ENCODE data around the gene C11orf16. TPM values are rescaled to one million over a fixed set of nuclear protein-coding genes. Genes with fewer than 3 reads are reported as not detected.
"Not testable (repeated sequence)": the region's sequence is repeated elsewhere in the genome, so short reads cannot be mapped to it uniquely, and the experiment has no call there.

Gene C11orf16
- total RNA-seq, 2 experiments from 2014 or later = not detected

DNA sequence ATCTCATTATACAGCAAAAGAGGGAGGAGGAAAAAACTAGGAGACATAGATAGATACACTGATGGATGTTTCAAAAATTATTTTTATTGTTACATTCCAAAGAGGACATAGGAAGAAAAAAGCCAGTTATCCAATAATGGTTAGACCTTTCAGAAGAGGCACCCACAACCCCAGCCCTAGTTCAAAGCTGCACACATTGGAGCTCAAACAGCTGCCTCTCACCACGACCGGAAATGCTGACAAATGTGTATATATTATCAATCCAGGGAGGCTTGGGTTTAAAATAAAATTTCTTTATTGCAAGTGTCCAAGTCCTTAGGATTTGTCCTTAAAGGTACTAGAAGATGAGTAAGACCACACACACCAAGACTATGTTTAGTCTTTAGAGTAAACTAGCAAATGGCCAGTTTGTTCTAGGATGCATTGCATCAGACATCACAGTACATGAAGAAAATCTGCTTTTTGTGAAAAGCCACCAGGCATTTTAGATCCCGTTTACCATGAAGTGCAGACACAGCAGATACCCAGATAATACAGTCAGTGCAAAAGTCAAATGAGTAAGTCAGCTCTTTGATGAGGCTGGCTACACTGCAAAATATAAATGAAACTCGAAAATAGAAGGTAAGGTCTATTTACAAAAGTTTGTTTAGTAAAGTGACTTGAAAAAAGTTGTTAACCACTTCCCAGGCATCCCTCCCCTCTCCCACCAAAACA lies 14.6 kb upstream of the C11orf16 start:
- Mint-ChIP-seq H3K36me3 (peaks cover 13% of the 10 kb centered on the region), H3K9me3 (no peaks in the 10 kb centered on the region), H3K27me3 (no peaks in the 10 kb centered on the region), H3K4me3 (no peak overlapping the region), H3K27ac (no peak overlapping the region), H3K4me1 (peaks cover 2% of the 10 kb centered on the region)
- DNase-seq = no peak

DNA sequence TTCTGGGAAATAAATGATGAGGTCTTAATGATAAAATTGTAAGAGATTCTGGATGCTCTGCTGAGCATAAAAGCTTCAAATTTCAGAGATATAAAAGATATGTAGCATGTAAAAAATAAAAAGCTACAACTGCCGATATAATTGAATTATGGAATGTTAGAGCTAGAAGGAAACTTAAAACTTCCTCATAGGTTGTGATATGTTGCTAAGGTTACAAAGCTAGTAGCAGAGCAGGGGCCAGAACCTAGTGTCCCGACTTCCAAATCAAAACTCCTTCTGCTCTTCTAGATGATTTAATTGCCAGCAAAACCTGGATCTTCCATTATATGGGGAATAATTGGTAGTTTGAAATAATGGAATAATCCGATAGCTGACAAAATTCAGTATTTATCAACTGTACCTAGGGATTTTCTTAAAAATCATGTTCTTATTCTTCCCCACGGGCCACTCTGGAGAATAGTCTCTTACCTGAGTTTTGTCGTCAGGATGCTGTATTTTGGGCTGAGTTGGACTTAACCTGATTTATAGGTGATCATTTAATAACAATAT lies 9.8 kb upstream of the C11orf16 start, which contains the start of gene ASCL3:
Gene ASCL3 (minus strand): TSS at position 499 of the 549 bp plus-strand sequence. CDS start 4,855 bp downstream, outside the sequence.
- Mint-ChIP-seq H3K4me3 (no peak within 1 kb of the TSS), H3K36me3 (peaks cover 7% of the 10 kb centered on the region)

DNA sequence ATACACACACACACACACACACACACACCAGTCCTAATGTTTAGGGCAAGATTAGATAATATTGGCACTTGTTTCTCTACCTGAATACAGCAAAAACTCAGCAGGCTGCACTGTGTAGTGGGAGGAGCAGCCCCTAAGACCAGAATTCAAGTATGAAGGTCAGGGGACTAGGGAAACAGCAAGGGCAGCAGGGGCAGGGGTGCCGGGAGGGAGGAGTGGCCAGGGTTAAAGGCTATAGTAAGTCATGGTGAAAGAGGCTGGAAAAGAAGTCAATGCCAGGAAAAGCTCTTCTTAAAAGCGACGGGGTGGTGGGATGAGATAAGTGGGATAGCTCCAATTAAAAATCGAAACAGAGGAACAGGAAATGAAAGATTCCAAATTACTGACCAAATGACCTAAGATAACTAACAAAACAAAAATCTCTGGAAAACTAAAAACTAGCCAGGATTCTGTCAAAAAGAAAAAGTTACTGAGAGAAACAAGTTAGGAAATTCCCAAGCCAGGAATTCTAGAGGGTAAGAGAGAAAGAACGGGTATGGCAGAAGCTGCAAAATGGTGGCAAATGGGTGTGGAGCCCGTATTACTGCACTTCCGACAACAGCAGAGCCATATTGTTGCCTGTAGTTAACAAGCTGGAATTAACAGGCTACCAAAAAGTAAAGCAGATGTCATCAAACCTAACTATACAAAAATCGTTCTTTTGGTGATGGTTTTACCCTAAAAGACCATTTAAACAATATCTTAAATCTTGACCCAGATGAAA lies 8.8 kb upstream of the C11orf16 start:
- Mint-ChIP-seq H3K4me3 (no peak overlapping the region), H3K27ac (no peak overlapping the region), H3K4me1 (peaks cover 3% of the 10 kb centered on the region), H3K9me3 (no peaks in the 10 kb centered on the region), H3K36me3 (no peaks in the 10 kb centered on the region), H3K27me3 (peaks cover 13% of the 10 kb centered on the region)
- DNase-seq = no peak

More for the DNA sequence above, 9.8 kb upstream of the C11orf16 start, which contains the start of gene ASCL3:
- Mint-ChIP-seq H3K27me3 (peaks cover 13% of the 10 kb centered on the region), H3K9me3 (no peaks in the 10 kb centered on the region), H3K27ac (no peak within 1 kb of the TSS), H3K4me1 (no peaks in the 10 kb centered on the region)
- no peak for DNase-seq

DNA sequence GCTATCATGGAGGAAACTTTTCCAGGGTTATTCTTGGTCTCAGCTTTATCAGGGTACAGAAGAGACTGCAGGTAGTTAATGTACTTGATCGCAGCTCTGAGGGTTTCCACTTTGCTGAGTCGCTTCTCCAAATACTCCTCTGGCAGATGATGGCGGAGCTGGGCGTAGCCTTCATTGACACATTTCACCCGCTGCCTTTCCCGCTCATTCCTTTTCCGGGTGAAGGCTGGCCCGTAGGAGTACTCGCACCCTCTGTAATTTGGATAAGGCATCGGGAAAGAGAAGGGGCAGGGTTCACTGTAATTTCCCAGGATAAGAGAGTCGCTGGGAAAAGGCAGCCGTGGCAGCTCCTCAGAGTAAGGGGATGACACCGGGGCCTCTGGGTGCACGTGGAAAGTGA lies 4.9 kb upstream of the C11orf16 start:
- no peak overlapping the region for H3K27ac Mint-ChIP-seq
- H3K36me3 Mint-ChIP-seq = no peaks in the 10 kb centered on the region
- peaks cover 13% of the 10 kb centered on the region for H3K27me3 Mint-ChIP-seq
- no peaks in the 10 kb centered on the region for H3K9me3 Mint-ChIP-seq
- peaks cover 3% of the 10 kb centered on the region for H3K4me1 Mint-ChIP-seq
- no peak for DNase-seq
- H3K4me3 Mint-ChIP-seq = no peak overlapping the region

GRCh38 chr11:8937159-8937558 lies 4.4 kb upstream of the C11orf16 start:
- peaks cover 13% of the 10 kb centered on the region for H3K27me3 Mint-ChIP-seq
- no peak overlapping the region for H3K4me3 Mint-ChIP-seq
- DNase-seq = no peak

DNA sequence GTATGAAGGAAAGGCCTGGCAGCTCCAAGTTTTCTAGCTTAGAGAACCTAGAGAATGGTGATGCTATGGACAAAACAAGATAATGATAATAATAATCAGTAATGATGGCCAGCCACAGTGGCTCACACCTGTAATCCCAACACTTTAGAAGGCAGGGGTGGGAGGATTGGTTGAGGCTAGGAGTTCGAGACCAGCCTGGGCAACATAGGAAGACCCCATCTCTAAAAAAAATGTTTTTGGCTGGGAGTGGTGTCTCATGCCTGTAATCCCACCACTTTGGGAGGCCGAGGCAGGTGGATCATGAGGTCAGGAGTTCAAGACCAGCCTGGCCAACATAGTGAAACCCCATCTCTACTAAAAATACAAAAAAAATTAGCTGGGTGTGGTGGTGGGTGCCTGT lies 3.0 kb upstream of the C11orf16 start:
- H3K27ac Mint-ChIP-seq, H3K9me3 Mint-ChIP-seq, H3K4me1 Mint-ChIP-seq, H3K27me3 Mint-ChIP-seq, H3K36me3 Mint-ChIP-seq, H3K4me3 Mint-ChIP-seq, DNase-seq: not testable (repeated sequence)

More at GRCh38 chr11:8937159-8937558, 4.4 kb upstream of the C11orf16 start:
- no peaks in the 10 kb centered on the region for H3K9me3 Mint-ChIP-seq
- no peak overlapping the region for H3K27ac Mint-ChIP-seq
- no peaks in the 10 kb centered on the region for H3K36me3 Mint-ChIP-seq
- peaks cover 3% of the 10 kb centered on the region for H3K4me1 Mint-ChIP-seq

DNA sequence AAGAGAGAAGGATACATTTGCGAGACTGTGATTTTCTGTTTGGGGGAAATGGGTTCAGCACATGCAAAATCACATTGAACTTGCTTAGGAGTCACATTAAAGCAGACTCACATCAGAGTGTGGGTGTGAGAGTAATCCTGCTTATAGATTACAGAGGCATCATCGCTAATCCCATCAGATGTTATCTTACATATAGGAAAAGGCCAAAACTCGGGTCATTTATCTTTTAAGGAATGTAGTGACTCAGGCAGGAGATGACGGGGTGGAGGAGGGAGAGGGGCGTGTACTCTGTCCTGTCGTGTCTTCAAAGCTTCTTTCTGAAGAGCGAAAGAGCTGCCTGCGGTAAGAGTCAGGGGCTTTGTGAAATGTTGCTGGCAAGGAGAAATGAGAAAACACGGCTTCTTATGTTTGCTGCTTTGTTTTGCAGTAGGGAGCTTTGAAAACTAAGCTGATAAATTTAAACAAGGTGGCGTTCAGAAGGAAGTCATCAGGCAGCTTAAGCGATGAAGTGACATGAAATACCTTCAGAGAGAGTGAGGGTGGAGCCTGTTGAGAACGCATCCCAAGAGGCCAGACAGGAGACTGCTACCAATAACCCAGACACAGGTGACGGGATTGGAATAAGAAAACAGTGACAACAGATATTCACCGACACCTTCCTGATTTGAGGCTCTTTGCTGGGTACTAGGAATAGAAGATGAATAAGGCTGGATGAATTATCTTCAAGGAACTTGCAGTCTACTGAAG lies 2.2 kb upstream of the C11orf16 start:
- Mint-ChIP-seq H3K27ac (no peak overlapping the region), H3K4me3 (no peak overlapping the region), H3K36me3 (no peaks in the 10 kb centered on the region), H3K9me3 (no peaks in the 10 kb centered on the region), H3K27me3 (peaks cover 3% of the 10 kb centered on the region), H3K4me1 (peaks cover 3% of the 10 kb centered on the region)
- no peak for DNase-seq

DNA sequence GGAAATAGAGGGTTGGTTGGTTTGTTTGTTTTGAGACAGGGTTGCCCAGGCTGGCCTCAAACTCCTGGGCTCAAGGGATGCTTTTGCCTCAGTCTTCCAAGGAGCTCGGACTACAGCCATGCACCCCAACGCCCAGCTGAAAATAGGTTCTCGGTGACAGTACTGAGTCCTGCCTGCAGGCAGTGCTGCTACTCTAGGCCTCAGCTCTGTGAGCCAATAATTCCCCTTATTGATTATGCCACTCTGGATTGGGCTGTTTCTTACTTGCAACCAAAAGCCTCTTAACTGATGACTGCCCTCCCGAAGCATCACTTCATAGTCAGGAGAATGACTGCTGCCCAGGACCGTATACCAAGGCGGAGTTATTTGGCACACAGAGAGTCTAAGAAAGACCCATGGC lies 1.2 kb upstream of the C11orf16 start:
- no peak for DNase-seq
- Mint-ChIP-seq H3K4me3 (no peak overlapping the region), H3K4me1 (peaks cover 3% of the 10 kb centered on the region), H3K36me3 (no peaks in the 10 kb centered on the region), H3K27ac (no peak overlapping the region), H3K27me3 (no peaks in the 10 kb centered on the region), H3K9me3 (no peaks in the 10 kb centered on the region)

GRCh38 chr11:8930456-8931175 lies 2.1 kb downstream of the C11orf16 start:
- Mint-ChIP-seq H3K4me1 (no peaks in the 10 kb centered on the region), H3K9me3 (no peaks in the 10 kb centered on the region), H3K36me3 (no peaks in the 10 kb centered on the region), H3K4me3 (no peak overlapping the region), H3K27ac (no peak overlapping the region), H3K27me3 (no peaks in the 10 kb centered on the region)
- no peak for DNase-seq

GRCh38 chr11:8928981-8929615 lies 3.6 kb downstream of the C11orf16 start:
- H3K4me3 Mint-ChIP-seq = no peak overlapping the region
- no peaks in the 10 kb centered on the region for H3K27me3 Mint-ChIP-seq
- H3K4me1 Mint-ChIP-seq = no peaks in the 10 kb centered on the region
- no peaks in the 10 kb centered on the region for H3K9me3 Mint-ChIP-seq
- H3K36me3 Mint-ChIP-seq = no peaks in the 10 kb centered on the region
- DNase-seq = no peak
- no peak overlapping the region for H3K27ac Mint-ChIP-seq

- H3K9me3 Mint-ChIP-seq = no peaks in the 10 kb centered on the region
- H3K36me3 Mint-ChIP-seq = no peaks in the 10 kb centered on the region
- H3K4me3 Mint-ChIP-seq = no peak overlapping the region
- no peaks in the 10 kb centered on the region for H3K4me1 Mint-ChIP-seq
- no peak for DNase-seq
- H3K27ac Mint-ChIP-seq = no peak overlapping the region
- no peaks in the 10 kb centered on the region for H3K27me3 Mint-ChIP-seq
Observed at GRCh38 chr11:8928205-8928604, 4.5 kb downstream of the C11orf16 start.

DNA sequence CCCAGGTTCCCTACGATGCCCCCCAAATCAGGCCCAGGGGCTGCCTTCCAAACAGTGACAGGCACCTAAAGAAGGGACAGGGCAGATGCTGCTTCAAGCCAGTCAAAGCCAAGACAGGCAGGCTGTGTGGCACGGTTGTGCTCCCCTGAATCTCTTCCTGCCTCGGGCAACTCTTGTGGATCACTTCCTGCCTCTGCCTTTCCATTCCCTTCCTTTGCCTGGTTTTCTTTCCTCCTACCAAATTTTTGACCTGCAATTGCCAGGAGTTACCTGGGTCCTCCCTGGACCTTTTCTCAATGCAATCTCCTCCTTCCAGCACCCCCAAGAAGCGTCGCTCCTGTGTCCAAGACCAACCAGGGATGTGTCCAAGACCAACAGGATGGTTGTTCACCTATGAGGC lies 5.5 kb downstream of the C11orf16 start:
- Mint-ChIP-seq H3K4me3 (no peak overlapping the region), H3K4me1 (no peaks in the 10 kb centered on the region), H3K9me3 (no peaks in the 10 kb centered on the region), H3K27ac (no peak overlapping the region), H3K27me3 (no peaks in the 10 kb centered on the region), H3K36me3 (no peaks in the 10 kb centered on the region)
- DNase-seq = no peak

DNA sequence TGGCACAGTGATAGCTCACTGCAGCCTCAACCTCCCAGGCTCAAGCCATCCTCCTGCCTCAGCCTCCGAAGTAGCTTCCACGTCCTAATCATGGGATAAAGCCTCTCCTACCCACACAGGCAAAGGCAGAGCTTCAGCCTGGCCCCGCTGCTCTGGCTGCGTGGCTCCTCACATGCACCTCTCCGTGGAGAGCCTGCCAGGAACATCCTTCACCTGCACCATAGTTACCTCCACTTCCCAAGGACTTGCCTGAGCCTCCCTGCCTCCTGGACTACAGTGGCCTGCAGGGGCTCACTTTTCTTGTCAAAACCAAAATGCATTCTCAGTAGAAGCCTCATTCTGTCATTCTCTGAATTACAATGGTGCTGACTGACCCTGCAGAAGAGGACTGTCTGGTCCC lies 6.5 kb downstream of the C11orf16 start:
- DNase-seq = no peak
- Mint-ChIP-seq H3K9me3 (no peaks in the 10 kb centered on the region), H3K27ac (no peak overlapping the region), H3K4me1 (no peaks in the 10 kb centered on the region), H3K27me3 (no peaks in the 10 kb centered on the region), H3K4me3 (no peak overlapping the region), H3K36me3 (peaks cover 3% of the 10 kb centered on the region)

GRCh38 chr11:8925711-8926110 lies 7.0 kb downstream of the C11orf16 start:
- Mint-ChIP-seq H3K4me3 (no peak overlapping the region), H3K9me3 (no peaks in the 10 kb centered on the region), H3K27me3 (no peaks in the 10 kb centered on the region), H3K4me1 (no peaks in the 10 kb centered on the region), H3K36me3 (peaks cover 3% of the 10 kb centered on the region), H3K27ac (no peak overlapping the region)
- DNase-seq = no peak
